ENCODE data around the gene PRKAG1. TPM values are rescaled to one million over a fixed set of nuclear protein-coding genes. Genes with fewer than 3 reads are reported as not detected.

The PRKAG1 gene
- total RNA-seq, 1 experiment from 2014 or later, result 57.3 TPM

GRCh38 chr12:49027846-49028555 is 9.4 kb upstream of the PRKAG1 start:
- DNase-seq (ENCODE audit: low read depth, low spot score) (no peak), ATAC-seq (no peak)
- no TSS peak for BruUV-seq (replicated peaks)
- Histone ChIP-seq H3K4me3 (ENCODE audit: low read depth in 2 of 2, low read length in 2 of 2) (no peak overlapping the region), H3K9me3 (ENCODE audit: control insufficient read depth, insufficient read depth, low read depth, low read length) (no peaks in the 10 kb centered on the region), H3K36me3 (ENCODE audit: control insufficient read depth, insufficient read depth, low read length) (peaks cover 35% of the 10 kb centered on the region), H3K27ac (ENCODE audit: low read length) (no peak overlapping the region), H3K27me3 (ENCODE audit: control insufficient read depth, insufficient read depth, low read length) (no peaks in the 10 kb centered on the region), H3K4me1 (ENCODE audit: control insufficient read depth, insufficient read depth, low read length) (no peaks in the 10 kb centered on the region)
- TF ChIP-seq POLR2AphosphoS5 (IDR thresholded peaks at IDR 0.05; ENCODE audit: low read depth, low read length), result no peak
- TF ChIP-seq TCF7L2 (IDR thresholded peaks at IDR 0.05; ENCODE audit: low read depth, low read length), result no peak
- no peak for TF ChIP-seq SIN3A (IDR thresholded peaks at IDR 0.05; ENCODE audit: borderline replicate concordance, insufficient read depth, low read depth, low read length)
- no peak for TF ChIP-seq REST (IDR thresholded peaks at IDR 0.05; ENCODE audit: insufficient read depth in 1 of 2, low read depth in 2 of 2, low read length in 1 of 2)
- TF ChIP-seq CTCF (IDR thresholded peaks at IDR 0.05), result no peak
- CTCF ChIA-PET, result no interaction called here
- in situ Hi-C loops (cut with HindIII; ENCODE audit: low pct_unique_long_range_greater_than_20kb, low sequenced_read_pairs), result no loop called here
- intact Hi-C loops (cut with micrococcal nuclease; ENCODE audit: unreplicated experiment), result no loop called here
- POLR2A ChIA-PET, result no interaction called here

- intact Hi-C loops (cut with micrococcal nuclease; ENCODE audit: unreplicated experiment), result no loop called here
- no peaks in the 10 kb centered on the region for H3K27me3 ChIP-seq (ENCODE audit: control insufficient read depth, insufficient read depth, low read length)
- TF ChIP-seq CTCF (IDR thresholded peaks at IDR 0.05) (no peak), REST (IDR thresholded peaks at IDR 0.05; ENCODE audit: insufficient read depth in 1 of 2, low read depth in 2 of 2, low read length in 1 of 2) (no peak), POLR2AphosphoS5 (IDR thresholded peaks at IDR 0.05; ENCODE audit: low read depth, low read length) (no peak), SIN3A (IDR thresholded peaks at IDR 0.05; ENCODE audit: borderline replicate concordance, insufficient read depth, low read depth, low read length) (no peak), TCF7L2 (IDR thresholded peaks at IDR 0.05; ENCODE audit: low read depth, low read length) (no peak)
- DNase-seq (ENCODE audit: low read depth, low spot score) (no peak), ATAC-seq (no peak)
- H3K9me3 ChIP-seq (ENCODE audit: control insufficient read depth, insufficient read depth, low read depth, low read length), result no peaks in the 10 kb centered on the region
- CTCF ChIA-PET, result no interaction called here
- POLR2A ChIA-PET, result no interaction called here
- no peak overlapping the region for H3K4me3 ChIP-seq (ENCODE audit: low read depth in 2 of 2, low read length in 2 of 2)
- no TSS peak for BruUV-seq (replicated peaks)
- no peaks in the 10 kb centered on the region for H3K4me1 ChIP-seq (ENCODE audit: control insufficient read depth, insufficient read depth, low read length)
- H3K27ac ChIP-seq (ENCODE audit: low read length), result no peak overlapping the region
- H3K36me3 ChIP-seq (ENCODE audit: control insufficient read depth, insufficient read depth, low read length), result peaks cover 40% of the 10 kb centered on the region
- in situ Hi-C loops (cut with HindIII; ENCODE audit: low pct_unique_long_range_greater_than_20kb, low sequenced_read_pairs), result no loop called here
These were observed 8.3 kb upstream of the PRKAG1 start for GRCh38 chr12:49026678-49027480.

Measured in Panc1 (cell line).